CD4-positive, alpha-beta T cell treated with Interleukin-6 for 4 hours (primary cell): ENCODE measurements around the gene CADPS2.

Experiments
- DNase-seq: peaks from one replicate; pipeline ENCODE4 v3.0.0-alpha.2; 2020; ENCODE audit warnings: mixed read lengths

The CADPS2 gene

GRCh38 chr7:122766593-122766992, 119.7 kb downstream of the CADPS2 start:
- no peak for DNase-seq

- no peak for DNase-seq
These were observed 121.4 kb downstream of the CADPS2 start for GRCh38 chr7:122764902-122765301.

GRCh38 chr7:122764020-122764419, 122.2 kb downstream of the CADPS2 start:
- no peak for DNase-seq

- no peak for DNase-seq
These were observed 124.2 kb downstream of the CADPS2 start for GRCh38 chr7:122762071-122762470.

GRCh38 chr7:122758501-122758900, 127.8 kb downstream of the CADPS2 start:
- DNase-seq: no peak

GRCh38 chr7:122756860-122757259, 129.4 kb downstream of the CADPS2 start:
- no peak for DNase-seq

GRCh38 chr7:122755696-122756095, 130.6 kb downstream of the CADPS2 start:
- DNase-seq: no peak

- no peak for DNase-seq
These were observed 133.7 kb downstream of the CADPS2 start for GRCh38 chr7:122752583-122752982.

- no peak for DNase-seq
These were observed 135.9 kb downstream of the CADPS2 start for GRCh38 chr7:122750389-122750788.

- DNase-seq: no peak
These were observed 138.1 kb downstream of the CADPS2 start for GRCh38 chr7:122748195-122748594.

GRCh38 chr7:122746948-122747347, 139.3 kb downstream of the CADPS2 start:
- DNase-seq: no peak

GRCh38 chr7:122743211-122743610, 143.0 kb downstream of the CADPS2 start:
- DNase-seq: no peak

- DNase-seq: no peak
These were observed 147.3 kb downstream of the CADPS2 start for GRCh38 chr7:122738947-122739346.

GRCh38 chr7:122736183-122736582, 150.1 kb downstream of the CADPS2 start:
- DNase-seq: no peak

GRCh38 chr7:122727759-122728158, 158.5 kb downstream of the CADPS2 start:
- DNase-seq: no peak

- no peak for DNase-seq
These were observed 158.9 kb downstream of the CADPS2 start for GRCh38 chr7:122727354-122727753.

- no peak for DNase-seq
These were observed 159.4 kb downstream of the CADPS2 start for GRCh38 chr7:122726881-122727280.

- no peak for DNase-seq
These were observed 161.9 kb downstream of the CADPS2 start for GRCh38 chr7:122724366-122724765.

GRCh38 chr7:122719010-122719578, 167.2 kb downstream of the CADPS2 start:
- DNase-seq: no peak

- no peak for DNase-seq
These were observed 168.7 kb downstream of the CADPS2 start for GRCh38 chr7:122717356-122718089.

- no peak for DNase-seq
These were observed 171.1 kb downstream of the CADPS2 start for GRCh38 chr7:122715183-122715582.

GRCh38 chr7:122710916-122711315, 175.3 kb downstream of the CADPS2 start:
- DNase-seq: no peak

- no peak for DNase-seq
These were observed 176.2 kb downstream of the CADPS2 start for GRCh38 chr7:122709930-122710646.

GRCh38 chr7:122706836-122707235, 179.4 kb downstream of the CADPS2 start:
- DNase-seq: no peak
